Chondrocyte (in vitro differentiated cells): ENCODE measurements around the gene TMEM9B. TPM values are rescaled to one million over a fixed set of nuclear protein-coding genes. Genes with fewer than 3 reads are reported as not detected.

Experiments used
- DNase-seq: peaks from one replicate; pipeline ENCODE4 v3.0.0; 2021; ENCODE audit warnings: mixed read lengths, low spot score
- H3K27ac Mint-ChIP-seq: one replicate; pipeline ENCODE4 v1.8.0; 2021; ENCODE audit warnings: mild to moderate bottlenecking, moderate library complexity, mixed read lengths; ENCODE audit not compliant: unreplicated experiment
- H3K27me3 Mint-ChIP-seq: 2 replicates; pipeline ENCODE4 v1.8.0; 2021; ENCODE audit warnings: low read depth, mixed read lengths
- H3K36me3 Mint-ChIP-seq: 2 replicates; pipeline ENCODE4 v1.8.0; 2021; ENCODE audit warnings: low read depth, mixed read lengths
- H3K4me1 Mint-ChIP-seq: 2 replicates; pipeline ENCODE4 v1.8.0; 2021; ENCODE audit warnings: low read depth, mild to moderate bottlenecking, mixed read lengths
- H3K4me3 Mint-ChIP-seq: one replicate; pipeline ENCODE4 v1.8.0; 2021; ENCODE audit warnings: mild to moderate bottlenecking, moderate library complexity, mixed read lengths; ENCODE audit not compliant: unreplicated experiment
- H3K9me3 Mint-ChIP-seq: 2 replicates; pipeline ENCODE4 v1.8.0; 2021; ENCODE audit warnings: low read depth, mixed read lengths
- total RNA-seq: library from RNA; stranded (reverse); gene quantifications from 3 replicates; pipeline ENCODE4 v1.2.1, GENCODE V29; 2021
- TF ChIP-seq, protein P1 (sequence below): fragments of 200-600 bp; sonication (generic); IDR thresholded peaks from 2 replicates; pipeline ENCODE4 v1.5.0; 2021; ENCODE audit warnings: antibody characterized with exemption, mild to moderate bottlenecking, moderate library complexity

TMEM9B gene
- total RNA-seq, 1 donor from 2014 or later: 20.7 TPM

DNA sequence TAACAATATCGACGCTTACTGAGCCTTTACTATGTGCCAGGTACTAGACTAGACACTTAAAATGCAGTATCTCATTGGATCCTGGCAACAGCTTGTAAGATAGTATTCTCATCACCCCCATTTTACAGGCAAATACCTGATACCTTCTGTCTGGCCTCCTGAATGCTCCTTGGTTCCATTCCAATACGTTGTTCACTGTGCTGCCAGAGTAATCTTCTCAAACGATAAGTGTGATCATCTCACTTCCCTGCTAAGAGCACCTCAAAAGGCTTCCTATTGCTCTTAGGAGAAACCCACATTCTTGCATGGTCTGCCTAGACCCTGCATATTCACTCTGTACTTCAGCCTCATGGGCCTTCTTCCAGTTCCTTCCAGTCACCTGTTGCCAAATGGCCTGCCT lies 40.8 kb upstream of the TMEM9B start:
- Mint-ChIP-seq H3K4me3 (no peak overlapping the region), H3K9me3 (peaks cover 3% of the 10 kb centered on the region), H3K36me3 (no peaks in the 10 kb centered on the region), H3K27ac (no peak overlapping the region), H3K27me3 (no peaks in the 10 kb centered on the region), H3K4me1 (peaks cover 17% of the 10 kb centered on the region)
- TF ChIP-seq, protein P1, sequence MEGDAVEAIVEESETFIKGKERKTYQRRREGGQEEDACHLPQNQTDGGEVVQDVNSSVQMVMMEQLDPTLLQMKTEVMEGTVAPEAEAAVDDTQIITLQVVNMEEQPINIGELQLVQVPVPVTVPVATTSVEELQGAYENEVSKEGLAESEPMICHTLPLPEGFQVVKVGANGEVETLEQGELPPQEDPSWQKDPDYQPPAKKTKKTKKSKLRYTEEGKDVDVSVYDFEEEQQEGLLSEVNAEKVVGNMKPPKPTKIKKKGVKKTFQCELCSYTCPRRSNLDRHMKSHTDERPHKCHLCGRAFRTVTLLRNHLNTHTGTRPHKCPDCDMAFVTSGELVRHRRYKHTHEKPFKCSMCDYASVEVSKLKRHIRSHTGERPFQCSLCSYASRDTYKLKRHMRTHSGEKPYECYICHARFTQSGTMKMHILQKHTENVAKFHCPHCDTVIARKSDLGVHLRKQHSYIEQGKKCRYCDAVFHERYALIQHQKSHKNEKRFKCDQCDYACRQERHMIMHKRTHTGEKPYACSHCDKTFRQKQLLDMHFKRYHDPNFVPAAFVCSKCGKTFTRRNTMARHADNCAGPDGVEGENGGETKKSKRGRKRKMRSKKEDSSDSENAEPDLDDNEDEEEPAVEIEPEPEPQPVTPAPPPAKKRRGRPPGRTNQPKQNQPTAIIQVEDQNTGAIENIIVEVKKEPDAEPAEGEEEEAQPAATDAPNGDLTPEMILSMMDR: no peak
- DNase-seq: no peak

GRCh38 chr11:9004183-9004926 lies 40.1 kb upstream of the TMEM9B start:
- DNase-seq: peak; percentile 91
- Mint-ChIP-seq H3K4me3 (peak overlapping the region; percentile 40), H3K4me1 (peaks cover 17% of the 10 kb centered on the region), H3K27me3 (no peaks in the 10 kb centered on the region), H3K27ac (no peak overlapping the region), H3K9me3 (no peaks in the 10 kb centered on the region), H3K36me3 (no peaks in the 10 kb centered on the region)
- TF ChIP-seq, protein P1: no peak

DNA sequence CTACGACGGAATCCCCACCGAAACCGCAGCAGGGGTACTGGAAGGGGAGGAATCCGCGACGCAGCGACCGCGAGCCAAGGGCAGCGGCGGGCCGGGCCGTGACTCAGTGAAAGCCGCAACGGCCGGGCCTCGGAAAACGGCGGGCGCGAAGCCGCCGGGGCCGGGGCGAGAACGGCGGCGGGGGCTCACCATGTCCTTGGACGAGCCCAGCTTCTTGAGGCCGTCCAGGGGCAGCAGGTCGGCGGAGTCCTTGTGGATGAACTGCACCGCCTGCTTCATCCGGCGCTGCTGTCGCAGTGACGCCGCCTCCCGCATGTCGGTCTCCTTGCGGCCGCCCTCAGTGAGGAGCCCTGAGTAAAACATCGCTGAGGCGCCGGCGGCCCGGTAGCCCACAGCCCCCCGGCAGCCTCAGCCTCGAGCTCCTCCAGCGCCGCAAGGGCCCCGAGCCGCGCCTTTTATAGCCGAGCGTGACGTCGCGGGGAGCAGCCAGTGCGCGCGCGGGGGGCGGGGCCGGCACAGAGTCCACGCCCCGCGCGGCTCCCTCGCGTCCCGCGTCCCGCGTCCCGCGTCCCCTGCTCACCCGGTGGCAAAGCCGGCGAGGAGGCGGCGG lies 39.4 kb upstream of the TMEM9B start, which contains the start of gene NRIP3:
NRIP3 (minus strand) TSS at position 429 of the 610 bp plus-strand sequence; CDS start at position 363, 66 bp downstream.
- peak within 1 kb of the TSS; percentile 34 for H3K27ac Mint-ChIP-seq
- H3K4me3 Mint-ChIP-seq: peak within 1 kb of the TSS; percentile 70
- peaks cover 17% of the 10 kb centered on the region for H3K4me1 Mint-ChIP-seq
- no peaks in the 10 kb centered on the region for H3K27me3 Mint-ChIP-seq
- no peak for DNase-seq
- TF ChIP-seq, protein P1: peak; percentile 26
- H3K9me3 Mint-ChIP-seq: no peaks in the 10 kb centered on the region
- no peaks in the 10 kb centered on the region for H3K36me3 Mint-ChIP-seq

DNA sequence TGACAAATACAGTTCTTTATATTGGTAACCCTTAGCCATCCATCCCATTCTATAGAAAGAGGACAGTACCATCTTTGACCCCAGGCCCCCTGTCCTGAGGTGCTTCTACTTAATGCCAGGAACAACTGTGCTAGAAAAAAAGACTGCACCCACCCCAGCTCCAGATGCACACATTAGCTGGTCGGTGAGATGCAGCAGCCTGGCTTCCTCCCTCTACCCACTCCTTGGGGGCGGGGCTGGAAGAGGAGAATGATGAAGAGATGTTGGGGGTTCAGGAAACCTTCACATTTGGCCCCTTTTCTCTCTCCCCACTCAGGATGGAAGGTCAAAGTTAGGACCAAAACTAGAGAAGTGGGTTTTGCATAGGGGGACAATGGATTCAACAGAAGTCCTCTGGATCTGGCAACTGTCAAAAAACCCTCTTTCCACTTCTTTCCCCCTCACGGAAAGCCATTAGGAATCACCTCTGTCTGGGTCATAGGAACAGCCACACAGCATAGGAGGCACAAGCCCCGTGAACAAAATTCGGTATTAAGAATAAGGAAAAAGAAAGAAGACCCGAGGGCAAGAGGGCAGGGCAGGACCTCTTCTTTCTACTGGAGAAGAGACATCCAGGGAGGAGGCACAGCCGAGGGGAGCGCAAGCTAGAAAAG lies 38.8 kb upstream of the TMEM9B start:
- TF ChIP-seq, protein P1: no peak
- H3K36me3 Mint-ChIP-seq: no peaks in the 10 kb centered on the region
- no peaks in the 10 kb centered on the region for H3K27me3 Mint-ChIP-seq
- peak overlapping the region; percentile 70 for H3K4me3 Mint-ChIP-seq
- H3K9me3 Mint-ChIP-seq: no peaks in the 10 kb centered on the region
- H3K27ac Mint-ChIP-seq: peak overlapping the region; percentile 34
- no peak for DNase-seq
- H3K4me1 Mint-ChIP-seq: peaks cover 17% of the 10 kb centered on the region

DNA sequence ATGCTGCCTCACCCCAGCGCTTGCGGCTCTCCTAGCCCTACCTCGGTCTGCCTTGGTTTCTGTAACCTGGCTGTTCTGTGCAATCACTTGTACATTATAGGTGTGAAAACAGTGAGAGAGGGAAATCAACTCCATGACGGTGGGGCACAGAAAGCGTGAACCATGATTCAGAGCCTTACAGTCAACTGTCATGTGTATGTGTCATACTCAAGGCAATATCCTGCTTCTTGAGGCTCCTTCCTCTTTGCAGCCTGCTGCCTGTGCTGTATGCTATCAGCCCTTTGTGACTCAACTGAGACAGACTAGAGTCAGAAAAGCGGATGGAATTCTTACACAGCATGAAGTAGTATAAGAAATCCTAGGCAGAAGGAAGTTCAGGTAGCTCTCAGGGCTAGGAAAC lies 37.5 kb upstream of the TMEM9B start:
- Mint-ChIP-seq H3K36me3 (no peaks in the 10 kb centered on the region), H3K9me3 (no peaks in the 10 kb centered on the region), H3K4me3 (no peak overlapping the region), H3K27me3 (no peaks in the 10 kb centered on the region), H3K4me1 (peaks cover 17% of the 10 kb centered on the region), H3K27ac (peak overlapping the region; percentile 69)
- DNase-seq: no peak
- TF ChIP-seq, protein P1: no peak
